Loucy (cell line): ENCODE results near the gene CLIC2.

ENCODE experiments used
- H2AFZ ChIP-seq: fragments of 200-600 bp; sonication (generic); 2 replicates; pipeline ENCODE4 v1.6.0; 2016; ENCODE audit warnings: antibody characterized with exemption, mild to moderate bottlenecking, low read length, moderate library complexity
- H3F3A ChIP-seq: fragments of 200-600 bp; 2 replicates; pipeline ENCODE4 v1.6.0; 2016; ENCODE audit warnings: antibody characterized with exemption, low read depth, mild to moderate bottlenecking
- H3K27me3 ChIP-seq: fragments of 200-600 bp; sonication (generic); 2 replicates; pipeline ENCODE4 v1.6.1; 2014; ENCODE audit warnings: low read length, mild to moderate bottlenecking; ENCODE audit not compliant: insufficient read depth, poor library complexity, severe bottlenecking
- H3K36me3 ChIP-seq: fragments of 200-600 bp; sonication (generic); 2 replicates; pipeline ENCODE4 v1.6.1; 2016; ENCODE audit warnings: low read length; ENCODE audit not compliant: insufficient read depth
- H3K4me1 ChIP-seq: fragments of 200-600 bp; sonication (generic); 2 replicates; pipeline ENCODE4 v1.5.1; 2014; ENCODE audit warnings: low read length, mild to moderate bottlenecking; ENCODE audit not compliant: insufficient read depth, poor library complexity, severe bottlenecking
- H3K4me2 ChIP-seq: fragments of 200-600 bp; sonication (generic); 2 replicates; pipeline ENCODE4 v1.6.0; 2014; ENCODE audit warnings: antibody characterized with exemption, low read length, low read depth, mild to moderate bottlenecking; ENCODE audit not compliant: poor library complexity, severe bottlenecking
- H3K4me3 ChIP-seq: fragments of 200-600 bp; sonication (generic); 2 replicates; pipeline ENCODE4 v1.5.1; 2014; ENCODE audit warnings: low read length, mild to moderate bottlenecking, mixed read lengths; ENCODE audit not compliant: poor library complexity, severe bottlenecking
- H3K79me2 ChIP-seq: fragments of 200-600 bp; sonication (generic); 2 replicates; pipeline ENCODE4 v1.6.1; 2014; ENCODE audit warnings: low read length; ENCODE audit not compliant: insufficient read depth
- H3K9ac ChIP-seq: fragments of 200-600 bp; sonication (generic); 2 replicates; pipeline ENCODE4 v1.6.0; 2014; ENCODE audit warnings: mild to moderate bottlenecking, low read depth, low read length, moderate library complexity; ENCODE audit not compliant: poor library complexity, severe bottlenecking
- H3K9me2 ChIP-seq: fragments of 200-600 bp; sonication (generic); replicated peaks from 2 replicates; pipeline ENCODE4 v1.6.1; 2016; ENCODE audit warnings: low read depth, low read length, mixed read lengths
- H3K9me3 ChIP-seq: fragments of 200-600 bp; sonication (generic); 2 replicates; pipeline ENCODE4 v1.6.1; 2014; ENCODE audit warnings: mild to moderate bottlenecking, antibody characterized with exemption, low read length, low read depth; ENCODE audit not compliant: insufficient read depth
- H4K20me1 ChIP-seq: fragments of 200-600 bp; sonication (generic); 2 replicates; pipeline ENCODE4 v1.6.0; 2014; ENCODE audit warnings: antibody characterized with exemption, low read length, mild to moderate bottlenecking; ENCODE audit not compliant: insufficient read depth, poor library complexity, severe bottlenecking
- EZH2phosphoT487 ChIP-seq: fragments of 200-600 bp; IDR thresholded peaks from 2 replicates; pipeline ENCODE4 v1.6.1; 2018; ENCODE audit warnings: antibody characterized with exemption, mild to moderate bottlenecking, moderate library complexity, borderline replicate concordance
- TF ChIP-seq, protein P1 (sequence below): fragments of 200-600 bp; sonication (generic); conservative IDR thresholded peaks from 2 replicates; pipeline ENCODE4 v1.5.1; 2014; ENCODE audit warnings: mild to moderate bottlenecking, antibody characterized with exemption, low read length

CLIC2 gene

GRCh38 chrX:155235891-155236290, 98.5 kb downstream of the CLIC2 start:
- H3K79me2 ChIP-seq: peaks cover 16% of the 10 kb centered on the region
- no peak overlapping the region for H3K4me3 ChIP-seq
- H3K36me3 ChIP-seq: peaks cover 68% of the 10 kb centered on the region; the same call in 1 of the 2 replicates
- H3K27me3 ChIP-seq: no peaks in the 10 kb centered on the region
- H4K20me1 ChIP-seq: peaks cover 5% of the 10 kb centered on the region
- H3F3A ChIP-seq: no peaks in the 10 kb centered on the region
- H3K9me3 ChIP-seq: no peaks in the 10 kb centered on the region
- no peak overlapping the region for H2AFZ ChIP-seq
- H3K4me2 ChIP-seq: no peak overlapping the region
- no peaks in the 10 kb centered on the region for H3K9me2 ChIP-seq
- TF ChIP-seq, protein P1, sequence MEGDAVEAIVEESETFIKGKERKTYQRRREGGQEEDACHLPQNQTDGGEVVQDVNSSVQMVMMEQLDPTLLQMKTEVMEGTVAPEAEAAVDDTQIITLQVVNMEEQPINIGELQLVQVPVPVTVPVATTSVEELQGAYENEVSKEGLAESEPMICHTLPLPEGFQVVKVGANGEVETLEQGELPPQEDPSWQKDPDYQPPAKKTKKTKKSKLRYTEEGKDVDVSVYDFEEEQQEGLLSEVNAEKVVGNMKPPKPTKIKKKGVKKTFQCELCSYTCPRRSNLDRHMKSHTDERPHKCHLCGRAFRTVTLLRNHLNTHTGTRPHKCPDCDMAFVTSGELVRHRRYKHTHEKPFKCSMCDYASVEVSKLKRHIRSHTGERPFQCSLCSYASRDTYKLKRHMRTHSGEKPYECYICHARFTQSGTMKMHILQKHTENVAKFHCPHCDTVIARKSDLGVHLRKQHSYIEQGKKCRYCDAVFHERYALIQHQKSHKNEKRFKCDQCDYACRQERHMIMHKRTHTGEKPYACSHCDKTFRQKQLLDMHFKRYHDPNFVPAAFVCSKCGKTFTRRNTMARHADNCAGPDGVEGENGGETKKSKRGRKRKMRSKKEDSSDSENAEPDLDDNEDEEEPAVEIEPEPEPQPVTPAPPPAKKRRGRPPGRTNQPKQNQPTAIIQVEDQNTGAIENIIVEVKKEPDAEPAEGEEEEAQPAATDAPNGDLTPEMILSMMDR: no peak
- no peak for TF ChIP-seq EZH2phosphoT487
- H3K9ac ChIP-seq: no peak overlapping the region
- no peaks in the 10 kb centered on the region for H3K4me1 ChIP-seq

GRCh38 chrX:155231163-155231562, 103.3 kb downstream of the CLIC2 start:
- H3K4me2 ChIP-seq: no peak overlapping the region
- H3K4me3 ChIP-seq: no peak overlapping the region
- H3F3A ChIP-seq: no peaks in the 10 kb centered on the region
- H3K79me2 ChIP-seq: peaks cover 28% of the 10 kb centered on the region
- H2AFZ ChIP-seq: no peak overlapping the region
- H3K9me3 ChIP-seq: no peaks in the 10 kb centered on the region
- H3K36me3 ChIP-seq: peaks cover 64% of the 10 kb centered on the region; the same call in 1 of the 2 replicates
- H3K27me3 ChIP-seq: no peaks in the 10 kb centered on the region
- H3K4me1 ChIP-seq: no peaks in the 10 kb centered on the region
- H4K20me1 ChIP-seq: peaks cover 8% of the 10 kb centered on the region
- H3K9me2 ChIP-seq: no peaks in the 10 kb centered on the region
- no peak overlapping the region for H3K9ac ChIP-seq
- TF ChIP-seq, protein P1: no peak
- TF ChIP-seq EZH2phosphoT487: no peak
